Glomerular visceral epithelial cell (primary cell): ENCODE measurements around the gene SERBP1.

Source experiments
- DNase-seq: peaks from one replicate; pipeline ENCODE4 v3.0.0-alpha.2; 2016; ENCODE audit errors: extremely low spot score

Gene SERBP1

GRCh38 chr1:67361641-67362040 is 68.6 kb downstream of the SERBP1 start:
- DNase-seq = no peak

- no peak for DNase-seq
Measured at GRCh38 chr1:67359592-67359991, 70.6 kb downstream of the SERBP1 start.
